ENCODE data around the gene LDB3. TPM values are rescaled to one million over a fixed set of nuclear protein-coding genes. Genes with fewer than 3 reads are reported as not detected.

The LDB3 gene
- total RNA-seq, 3 donors from 2014 or later (not counting 1 experiment from before 2014, with no cell fraction given) = 0.11 to 0.12 TPM; not detected in 1

DNA sequence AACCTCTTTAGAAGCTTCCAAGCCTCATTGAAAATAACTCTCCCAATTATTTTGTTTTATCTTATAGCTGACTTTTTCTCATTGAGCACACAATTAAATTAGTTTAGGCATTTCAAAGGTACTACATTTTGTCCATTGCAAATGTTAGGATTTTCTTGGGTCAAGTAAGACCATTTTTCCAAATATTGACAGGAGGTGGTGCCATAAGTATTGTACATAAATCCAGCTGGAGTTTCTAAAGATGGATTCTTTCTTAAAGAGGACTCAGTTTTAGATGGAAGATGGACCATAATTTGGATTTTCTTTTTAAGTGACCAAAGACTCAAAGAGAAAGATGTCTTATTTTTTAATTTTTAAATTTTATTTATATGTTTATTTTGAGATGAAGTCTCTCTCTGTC lies 26.3 kb upstream of the LDB3 start:
- ATAC-seq = no peak
- Histone ChIP-seq H3K36me3 (ENCODE audit: control insufficient read depth, insufficient read depth, low read length) (no peaks in the 10 kb centered on the region), H3K27ac (ENCODE audit: low read length) (no peak overlapping the region), H3K9me3 (ENCODE audit: control insufficient read depth, insufficient read depth, low read length) (no peaks in the 10 kb centered on the region), H3K27me3 (ENCODE audit: control insufficient read depth, insufficient read depth, low read length) (no peaks in the 10 kb centered on the region), H3K4me1 (ENCODE audit: control insufficient read depth, insufficient read depth, low read length) (no peaks in the 10 kb centered on the region), H3K4me3 (ENCODE audit: low read length) (no peak overlapping the region)
- no peak for DNase-seq
- intact Hi-C loops (cut with micrococcal nuclease) = no loop called here
- Mint-ChIP-seq H3K27ac (no peak overlapping the region), H3K9me3 (no peaks in the 10 kb centered on the region), H3K36me3 (no peaks in the 10 kb centered on the region), H3K4me3 (no peak overlapping the region), H3K4me1 (peaks cover 7 to 10% of the 10 kb centered on the region in 2 donors), H3K27me3 (ENCODE audit: low read depth in 2 of 2) (peaks cover 10 to 19% of the 10 kb centered on the region in 2 donors)
- no peak for TF ChIP-seq CTCF (IDR thresholded peaks at IDR 0.05)

GRCh38 chr10:86642499-86642898 lies 25.8 kb upstream of the LDB3 start:
- DNase-seq (no peak), ATAC-seq (no peak)
- no peaks in the 10 kb centered on the region for H3K9me3 ChIP-seq (ENCODE audit: control insufficient read depth, insufficient read depth, low read length)
- intact Hi-C loops (cut with micrococcal nuclease) = no loop called here
- Mint-ChIP-seq H3K9me3 (no peaks in the 10 kb centered on the region), H3K4me1 (peaks cover 7 to 10% of the 10 kb centered on the region in 2 donors), H3K27ac (no peak overlapping the region), H3K4me3 (no peak overlapping the region), H3K27me3 (ENCODE audit: low read depth in 2 of 2) (peaks cover 10 to 19% of the 10 kb centered on the region in 2 donors), H3K36me3 (no peaks in the 10 kb centered on the region)
- no peak overlapping the region for H3K4me3 ChIP-seq (ENCODE audit: low read length)
- WGBS (ENCODE audit: insufficient coverage) = 95% methylated on average over 5 of the region's 5 CpGs
- TF ChIP-seq CTCF (IDR thresholded peaks at IDR 0.05) = no peak
- H3K36me3 ChIP-seq (ENCODE audit: control insufficient read depth, insufficient read depth, low read length) = no peaks in the 10 kb centered on the region
- H3K27me3 ChIP-seq (ENCODE audit: control insufficient read depth, insufficient read depth, low read length) = no peaks in the 10 kb centered on the region
- H3K27ac ChIP-seq (ENCODE audit: low read length) = no peak overlapping the region
- H3K4me1 ChIP-seq (ENCODE audit: control insufficient read depth, insufficient read depth, low read length) = no peaks in the 10 kb centered on the region

DNA sequence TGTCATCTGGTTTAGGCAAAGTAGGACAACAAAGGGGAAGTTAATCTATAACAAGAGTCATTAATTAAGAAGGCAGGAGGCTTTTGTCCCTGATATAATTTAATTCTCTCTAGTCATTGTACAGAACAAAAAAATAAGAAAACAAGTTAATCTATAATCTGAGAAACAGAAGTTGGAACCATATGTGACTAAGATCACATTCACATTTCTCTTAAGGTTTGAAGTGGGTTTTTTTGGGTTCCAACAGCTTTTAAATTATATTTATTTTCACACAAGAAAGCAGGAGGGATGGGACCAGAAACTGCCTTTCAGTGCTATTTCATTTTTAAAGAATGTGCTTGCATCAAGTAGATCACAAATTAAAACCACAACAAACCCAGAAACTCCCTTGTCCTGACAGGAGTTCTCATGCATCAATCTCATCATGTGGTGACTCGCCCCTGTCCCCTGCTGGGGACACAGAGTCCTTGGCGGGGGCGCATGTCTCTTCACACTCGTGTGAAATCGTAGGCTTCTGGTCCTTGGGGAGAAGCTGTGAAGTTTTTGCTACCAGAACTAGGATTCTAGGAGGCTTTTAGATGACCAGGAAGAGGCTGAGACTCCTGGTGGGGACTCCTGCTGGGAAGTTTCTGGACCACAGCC lies 24.0 kb upstream of the LDB3 start:
- H3K36me3 Mint-ChIP-seq = no peaks in the 10 kb centered on the region
- TF ChIP-seq CTCF (IDR thresholded peaks at IDR 0.05) = no peak
- 85% methylated on average over 5 of the region's 5 CpGs for WGBS (ENCODE audit: insufficient coverage)

More for the DNA sequence above, 24.0 kb upstream of the LDB3 start:
- no peak overlapping the region for H3K4me3 ChIP-seq (ENCODE audit: low read length)
- H3K27me3 Mint-ChIP-seq (ENCODE audit: low read depth in 2 of 2) = peaks cover 6 to 10% of the 10 kb centered on the region in 2 donors
- no peaks in the 10 kb centered on the region for H3K36me3 ChIP-seq (ENCODE audit: control insufficient read depth, insufficient read depth, low read length)
- H3K9me3 ChIP-seq (ENCODE audit: control insufficient read depth, insufficient read depth, low read length) = no peaks in the 10 kb centered on the region
- ATAC-seq (peak in 1 of 3 donors; percentile 20), DNase-seq (no peak)
- no peak overlapping the region for H3K4me3 Mint-ChIP-seq
- H3K9me3 Mint-ChIP-seq = no peaks in the 10 kb centered on the region
- no peaks in the 10 kb centered on the region for H3K4me1 ChIP-seq (ENCODE audit: control insufficient read depth, insufficient read depth, low read length)
- H3K4me1 Mint-ChIP-seq = peaks cover 7 to 10% of the 10 kb centered on the region in 2 donors
- H3K27ac ChIP-seq (ENCODE audit: low read length) = no peak overlapping the region
- no peaks in the 10 kb centered on the region for H3K27me3 ChIP-seq (ENCODE audit: control insufficient read depth, insufficient read depth, low read length)
- no peak overlapping the region for H3K27ac Mint-ChIP-seq
- intact Hi-C loops (cut with micrococcal nuclease) = no loop called here

Measured in natural killer cell (primary cell).